MM.1S (cell line): ENCODE results near the gene HPSE2.

ENCODE experiments used
- CTCF ChIP-seq: fragments of 300-600 bp; sonication (generic); IDR thresholded peaks from 2 replicates; pipeline ENCODE4 v1.5.1; 2016; ENCODE audit warnings: antibody characterized with exemption, low read length, mixed read lengths
- EZH2 ChIP-seq: fragments of 300-600 bp; sonication (generic); optimal IDR thresholded peaks from 2 replicates; pipeline ENCODE3; 2017; ENCODE audit warnings: low read depth, mild to moderate bottlenecking, antibody characterized with exemption, low read length, mixed read lengths
- EZH2phosphoT487 ChIP-seq: fragments of 300-600 bp; sonication (generic); IDR thresholded peaks from 2 replicates; pipeline ENCODE4 v1.6.1; 2018; ENCODE audit warnings: antibody characterized with exemption, low read length

DNA sequence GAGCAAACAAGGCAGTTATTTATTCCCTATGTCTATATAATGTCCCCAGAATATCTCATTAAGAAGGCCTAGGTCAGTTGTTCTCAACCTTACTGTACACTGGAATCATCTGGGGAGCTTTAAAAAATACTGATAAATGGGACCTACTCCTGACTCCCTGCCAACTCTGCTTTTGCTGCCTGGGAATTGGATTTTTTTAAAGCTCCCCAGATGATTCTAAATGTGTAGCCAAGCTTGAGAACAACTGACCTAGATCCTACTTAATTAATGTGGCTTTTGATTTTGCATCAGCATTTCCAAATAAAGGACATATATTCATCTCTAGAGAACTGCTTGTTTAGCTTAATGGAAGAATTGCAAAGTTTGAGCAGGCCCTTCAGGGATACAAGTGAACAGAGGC is 697.2 kb downstream of the HPSE2 start:
- TF ChIP-seq CTCF, result no peak
- no peak for TF ChIP-seq EZH2phosphoT487
- TF ChIP-seq EZH2, result no peak
